ENCODE results near the gene RSAD2. TPM values are rescaled to one million over a fixed set of nuclear protein-coding genes. Genes with fewer than 3 reads are reported as not detected.

The RSAD2 gene
- total and polyA plus RNA-seq, 2 of the 4 experiments (the other 2 are of a cell fraction) = not detected

DNA sequence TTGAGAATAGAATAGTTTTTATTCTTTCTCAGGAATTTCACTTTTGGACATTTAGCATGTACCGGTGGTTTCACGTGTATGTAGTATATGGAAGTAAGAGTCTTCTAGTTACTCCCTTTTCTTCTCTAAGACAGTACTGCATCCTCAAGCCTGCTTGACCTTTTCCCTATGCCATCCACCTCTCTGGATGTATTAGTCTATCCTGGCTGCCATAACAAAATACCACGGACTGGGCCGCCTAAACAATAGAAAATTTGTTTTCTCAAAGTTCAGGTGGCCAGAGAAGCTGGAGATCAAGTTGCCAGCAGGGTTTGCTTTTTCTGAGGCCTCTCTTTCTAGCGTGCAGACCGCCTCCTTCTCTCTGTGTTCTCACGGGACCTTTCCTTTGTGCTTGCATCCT lies 10.6 kb upstream of the RSAD2 start:
- intact Hi-C loops (cut with micrococcal nuclease) (no loop called here), in situ Hi-C loops (cut with MboI; ENCODE audit: low sequenced_read_pairs) (no loop called here), dilution Hi-C loops (cut with HindIII; ENCODE audit: low sequenced_read_pairs, unreplicated experiment) (no loop called here)
- Histone ChIP-seq H4K8ac (ENCODE audit: low read depth in 2 of 2, low read length in 2 of 2) (no peak overlapping the region), H2AK5ac (ENCODE audit: low read depth, low read length) (no peak overlapping the region), H3K9me1 (ENCODE audit: insufficient read depth, low read length) (no peaks in the 10 kb centered on the region), H3K4me1 (ENCODE audit: control insufficient read depth, insufficient read depth, low read length) (peaks cover 2% of the 10 kb centered on the region; the same call in 1 of the 2 replicates), H2AK9ac (replicated peaks; ENCODE audit: low read depth, low read length, poor library complexity) (no peak overlapping the region), H3K27ac (ENCODE audit: insufficient read depth, low read length) (no peak overlapping the region), H3K36me3 (ENCODE audit: control insufficient read depth, insufficient read depth, low read length) (no peaks in the 10 kb centered on the region), H3K18ac (ENCODE audit: low read depth, low read length) (no peak overlapping the region), H3K4me3 (ENCODE audit: insufficient read depth, low read depth, low read length) (no peak overlapping the region), H4K20me1 (ENCODE audit: insufficient read depth, low read length) (no peaks in the 10 kb centered on the region), H2BK5ac (ENCODE audit: low read depth, low read length, poor library complexity, severe bottlenecking) (no peak overlapping the region), H4K91ac (ENCODE audit: insufficient read depth, low read depth, low read length) (no peak overlapping the region), H3K4ac (ENCODE audit: low read depth, low read length) (no peak overlapping the region), H2BK15ac (ENCODE audit: low read depth, low read length) (no peak overlapping the region), H4K5ac (ENCODE audit: low read depth, low read length) (no peak overlapping the region), H3K14ac (replicated peaks; ENCODE audit: low read depth, low read length) (no peak overlapping the region), H3K23ac (ENCODE audit: low read depth, low read length) (no peak overlapping the region), H3K4me2 (ENCODE audit: low read depth, low read length) (no peak overlapping the region), H3K27me3 (ENCODE audit: control insufficient read depth, insufficient read depth, low read length) (peaks cover 12% of the 10 kb centered on the region), H3K56ac (ENCODE audit: extremely low read depth, insufficient read depth, low read length) (no peak overlapping the region), H3K9me3 (ENCODE audit: control insufficient read depth, insufficient read depth, low read length) (no peaks in the 10 kb centered on the region), H2BK20ac (ENCODE audit: low read depth, low read length) (no peak overlapping the region), H3K9ac (ENCODE audit: low read depth, low read length) (no peak overlapping the region), H3K79me1 (ENCODE audit: low read depth in 1 of 2, low read length in 2 of 2) (no peaks in the 10 kb centered on the region), H2BK120ac (ENCODE audit: low read depth, low read length) (no peak overlapping the region), H2AFZ (replicated peaks; ENCODE audit: low read length, poor library complexity) (no peak overlapping the region)
- ATAC-seq (ENCODE audit: low read depth) (no peak), DNase-seq (no peak)
- ChIA-PET CTCF (no interaction called here), POLR2A (ENCODE audit: unreplicated experiment) (no interaction called here)
- no CpG with 5 or more reads among the region's 7 CpGs for WGBS, 2 experiments (ENCODE audit: extremely low coverage in 2 of 2, insufficient read length in 1 of 2)
- TF ChIP-seq MXI1 (IDR thresholded peaks at IDR 0.05; ENCODE audit: borderline replicate concordance, low read depth, low read length) (no peak), CEBPB (IDR thresholded peaks at IDR 0.05; ENCODE audit: low read depth, low read length) (no peak), CHD1 (IDR thresholded peaks at IDR 0.05; ENCODE audit: low read depth, low read length) (no peak), POLR2A (IDR thresholded peaks at IDR 0.05; ENCODE audit: low read depth, low read length) (no peak), RFX5 (IDR thresholded peaks at IDR 0.05; ENCODE audit: low read depth, low read length) (no peak), SMC3 (IDR thresholded peaks at IDR 0.05; ENCODE audit: low read depth, low read length) (no peak), RAD21 (IDR thresholded peaks at IDR 0.05; ENCODE audit: low read length) (no peak), USF2 (IDR thresholded peaks at IDR 0.05; ENCODE audit: low read depth, low read length) (no peak), FOS (IDR thresholded peaks at IDR 0.05; ENCODE audit: low read depth, low read length) (no peak)
- TF ChIP-seq, protein P1, sequence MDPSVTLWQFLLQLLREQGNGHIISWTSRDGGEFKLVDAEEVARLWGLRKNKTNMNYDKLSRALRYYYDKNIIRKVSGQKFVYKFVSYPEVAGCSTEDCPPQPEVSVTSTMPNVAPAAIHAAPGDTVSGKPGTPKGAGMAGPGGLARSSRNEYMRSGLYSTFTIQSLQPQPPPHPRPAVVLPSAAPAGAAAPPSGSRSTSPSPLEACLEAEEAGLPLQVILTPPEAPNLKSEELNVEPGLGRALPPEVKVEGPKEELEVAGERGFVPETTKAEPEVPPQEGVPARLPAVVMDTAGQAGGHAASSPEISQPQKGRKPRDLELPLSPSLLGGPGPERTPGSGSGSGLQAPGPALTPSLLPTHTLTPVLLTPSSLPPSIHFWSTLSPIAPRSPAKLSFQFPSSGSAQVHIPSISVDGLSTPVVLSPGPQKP (IDR thresholded peaks at IDR 0.05; ENCODE audit: borderline replicate concordance, low read depth, low read length) = no peak
- no TSS peak for BruUV-seq (replicated peaks)

Measured in IMR-90 (cell line).